GM21619 (cell line): ENCODE results near the gene RASEF.

Experiments
- ATAC-seq: cut with Tn5 transposase; IDR thresholded peaks from one replicate; pipeline ENCODE4 v1.9.1; 2021; ENCODE audit not compliant: unreplicated experiment

RASEF gene

DNA sequence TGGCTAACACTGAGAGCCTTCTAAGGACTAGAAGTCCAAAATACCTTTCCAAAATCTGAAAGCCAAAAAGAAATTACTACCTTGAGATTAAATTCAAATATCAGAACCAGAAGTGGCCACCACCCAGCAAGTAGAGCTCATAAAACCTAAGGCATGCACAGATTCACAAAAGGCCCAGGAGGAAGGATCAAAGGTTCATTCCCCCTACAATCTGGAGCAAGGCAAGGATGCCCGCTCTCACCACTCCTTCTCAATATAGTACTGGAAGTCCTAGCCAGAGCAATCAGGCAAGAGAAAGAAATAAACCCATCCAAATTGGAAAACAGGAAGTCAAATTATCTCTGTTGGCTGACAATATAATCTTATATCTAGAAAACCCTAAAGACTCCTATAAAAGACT, 6.0 kb downstream of the RASEF start:
- ATAC-seq, result no peak

DNA sequence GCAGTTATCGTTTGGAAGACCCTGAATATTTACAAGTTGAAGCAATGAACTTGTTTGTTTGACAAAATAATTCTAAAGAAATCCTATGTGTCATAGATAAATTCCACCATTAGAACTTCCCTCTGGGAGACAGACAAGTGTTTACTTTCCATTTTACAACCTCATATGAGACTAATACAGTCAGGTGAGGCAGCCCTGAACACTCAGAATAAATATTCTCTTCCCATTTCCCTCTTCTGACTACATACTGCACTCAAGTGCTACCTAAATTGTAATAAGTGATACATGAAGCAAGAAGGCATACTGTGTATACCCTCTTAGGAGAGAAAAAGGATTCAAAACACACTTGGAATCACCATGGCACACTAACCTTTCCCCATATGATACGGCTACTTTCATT, 6.8 kb downstream of the RASEF start:
- ATAC-seq, result no peak

DNA sequence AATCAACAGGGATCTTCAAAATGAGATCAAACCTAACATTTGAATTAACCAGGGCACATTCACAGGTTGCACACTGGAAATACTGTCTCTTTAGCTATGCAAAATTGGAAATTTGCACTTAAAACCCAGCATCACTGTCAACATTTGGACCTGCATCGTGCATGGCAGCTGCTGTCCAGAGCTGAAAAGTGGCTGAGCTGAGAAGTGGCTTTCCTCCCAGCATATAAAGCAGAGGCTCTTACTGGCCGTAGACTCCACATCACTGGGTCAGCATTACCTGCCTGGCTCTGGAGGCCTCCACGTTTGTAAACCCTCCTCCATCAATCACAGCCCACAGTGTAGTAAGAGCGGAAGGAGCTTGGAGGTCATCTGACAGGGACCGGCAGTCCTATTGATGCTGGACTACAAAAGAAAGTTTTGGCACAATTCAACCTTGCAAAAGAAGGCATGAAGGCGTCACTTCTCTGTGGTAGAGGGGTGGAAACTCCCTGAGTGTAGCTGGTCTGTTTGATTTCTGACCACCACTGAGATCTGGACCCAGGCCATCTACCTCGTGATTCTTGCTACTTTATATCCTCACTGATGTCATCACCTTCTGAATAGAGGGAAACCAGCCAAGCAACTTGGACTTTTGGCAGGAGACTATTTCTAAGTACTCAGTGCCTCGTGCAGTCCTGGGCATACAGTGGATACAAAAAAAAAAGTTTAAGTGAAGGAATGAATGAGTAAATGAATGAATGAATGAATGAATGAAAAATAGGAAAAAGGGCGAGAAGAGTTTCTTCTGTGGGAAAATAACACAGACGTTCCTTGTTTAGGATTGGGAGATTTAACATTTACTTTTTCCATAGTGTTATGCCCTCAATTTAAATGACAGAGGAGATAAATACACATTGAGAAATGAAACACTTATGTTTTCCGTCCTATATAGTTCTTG, 14.8 kb downstream of the RASEF start:
- ATAC-seq, result no peak

DNA sequence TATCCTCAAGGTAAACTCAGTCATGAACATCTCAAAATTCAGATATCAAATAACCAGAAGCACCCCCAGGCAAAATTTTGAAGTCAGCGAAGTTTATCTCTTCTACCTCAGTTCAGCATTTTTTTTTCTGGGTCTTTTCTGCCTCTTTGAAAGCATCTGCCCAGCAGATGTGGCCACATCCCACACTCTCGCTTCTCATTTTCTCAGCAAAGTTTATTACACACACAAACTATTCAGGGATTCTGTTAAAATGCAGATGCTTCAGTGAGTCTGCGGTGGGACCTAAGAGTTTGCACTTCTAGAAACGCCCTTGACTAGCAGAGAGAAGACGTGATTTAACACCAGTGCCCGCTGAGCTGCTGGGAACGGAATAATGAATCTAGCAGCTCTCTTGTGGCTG, 19.3 kb downstream of the RASEF start:
- no peak for ATAC-seq

DNA sequence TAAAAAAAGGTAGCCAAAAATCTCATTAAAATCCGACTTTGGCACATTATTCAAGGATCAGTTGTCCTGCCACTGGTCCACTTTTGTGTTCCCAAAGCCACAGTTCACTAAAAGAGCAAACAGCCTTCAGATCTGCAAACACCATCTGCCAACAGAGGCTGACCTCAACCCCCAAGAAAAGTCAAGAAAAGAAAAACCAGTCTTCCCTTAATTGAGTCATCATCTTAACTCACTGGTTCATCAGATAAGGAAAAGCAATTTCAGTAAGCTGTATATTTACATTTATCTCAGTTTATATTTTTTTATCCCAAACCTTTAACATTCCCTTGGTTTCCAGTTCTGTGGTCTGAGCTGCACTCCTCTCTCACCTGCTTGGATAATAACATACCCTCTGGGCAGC, 21.2 kb downstream of the RASEF start:
- ATAC-seq, result no peak

DNA sequence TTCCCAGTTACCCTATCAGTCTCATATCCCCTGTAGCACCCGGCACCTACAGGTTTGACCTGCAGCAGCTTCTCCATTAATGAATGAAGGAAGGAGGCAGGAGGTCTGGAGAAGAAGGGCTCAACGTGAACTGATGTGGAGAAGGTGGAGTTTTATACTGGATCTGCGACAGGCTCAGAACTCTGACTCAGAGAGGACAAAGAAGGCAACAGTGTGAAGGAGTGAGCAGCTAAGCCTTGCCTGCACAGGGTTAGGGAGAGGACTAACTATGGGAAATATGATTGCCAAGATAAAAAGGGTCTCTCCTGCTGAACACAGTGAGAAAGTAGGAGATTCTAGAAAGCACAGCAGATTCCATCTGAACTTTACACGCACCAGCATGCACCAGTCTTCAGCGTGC, 23.6 kb downstream of the RASEF start:
- no peak for ATAC-seq

DNA sequence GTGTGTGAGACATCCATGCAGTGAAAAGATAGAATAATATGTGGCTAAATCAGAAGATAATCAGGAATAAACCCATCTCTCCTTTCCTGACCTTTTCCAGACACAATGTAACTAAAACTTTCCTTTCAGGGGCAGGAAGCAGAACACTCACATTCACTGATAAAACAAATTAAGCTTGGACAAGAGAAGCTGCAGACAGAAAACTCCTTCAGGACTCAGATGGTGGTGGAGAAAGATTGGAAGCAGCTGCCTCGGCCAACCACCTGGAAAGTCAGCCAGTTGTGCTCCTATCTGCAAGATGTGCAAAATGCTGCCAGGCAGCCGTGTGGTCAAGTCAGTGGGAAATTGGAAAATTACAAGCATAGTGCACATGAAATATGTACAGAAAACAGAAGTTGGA, 26.9 kb downstream of the RASEF start:
- ATAC-seq, result no peak

DNA sequence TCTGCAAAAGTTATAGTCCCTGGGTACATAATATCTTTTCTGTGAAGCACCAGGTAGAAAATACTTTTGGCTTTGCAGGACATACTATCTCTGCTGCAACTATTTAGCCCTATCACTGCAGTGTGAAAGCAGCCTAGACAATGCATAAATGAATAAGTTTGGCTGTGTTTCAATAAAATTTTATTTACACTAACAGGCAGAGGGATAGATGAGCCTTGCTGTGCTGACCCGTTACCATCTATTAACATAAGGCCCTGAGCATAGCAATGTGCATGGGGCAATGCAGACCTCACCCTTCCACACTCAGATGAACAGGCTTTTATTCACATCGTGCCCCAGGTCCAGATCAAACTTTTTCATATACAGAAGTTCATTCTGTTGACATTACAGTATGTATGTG, 27.8 kb downstream of the RASEF start:
- no peak for ATAC-seq

DNA sequence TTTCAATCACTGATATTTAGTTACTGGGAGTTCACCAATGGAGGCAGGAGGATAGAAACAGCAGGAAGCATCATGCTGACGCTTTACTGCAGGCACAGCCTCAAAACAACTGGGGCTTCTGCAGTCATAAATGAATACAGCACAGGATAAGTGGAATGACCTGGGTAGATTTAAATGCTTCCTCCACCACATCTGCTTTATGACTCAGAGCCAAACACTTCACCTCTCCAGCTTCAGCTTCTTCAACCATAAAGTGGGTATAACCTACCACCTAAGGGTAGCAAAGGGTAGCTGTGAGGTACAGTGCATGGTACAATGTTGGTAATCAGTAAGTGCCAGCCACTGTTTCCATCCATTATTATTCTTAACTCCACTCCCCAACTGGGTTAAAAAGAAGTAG, 28.4 kb downstream of the RASEF start:
- ATAC-seq, result no peak

DNA sequence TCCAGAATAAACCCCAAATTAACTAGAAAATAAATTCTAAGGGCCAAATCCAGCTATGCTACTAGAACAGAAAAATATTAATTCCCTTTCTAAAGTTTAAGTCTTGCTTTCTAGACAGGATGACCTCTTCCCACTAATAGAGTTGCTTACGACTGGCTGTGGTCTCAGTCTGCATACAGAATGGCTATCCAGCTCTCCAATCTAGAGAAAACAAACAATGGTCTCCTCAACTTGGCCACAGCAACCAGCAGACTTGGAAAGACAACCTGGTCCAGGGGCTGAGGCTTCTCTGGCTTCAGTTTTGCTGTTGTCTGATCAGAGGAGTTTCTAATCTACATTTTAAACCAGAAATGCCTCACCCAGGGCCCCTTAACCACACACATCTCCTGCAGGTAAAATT, 28.9 kb downstream of the RASEF start:
- no peak for ATAC-seq

DNA sequence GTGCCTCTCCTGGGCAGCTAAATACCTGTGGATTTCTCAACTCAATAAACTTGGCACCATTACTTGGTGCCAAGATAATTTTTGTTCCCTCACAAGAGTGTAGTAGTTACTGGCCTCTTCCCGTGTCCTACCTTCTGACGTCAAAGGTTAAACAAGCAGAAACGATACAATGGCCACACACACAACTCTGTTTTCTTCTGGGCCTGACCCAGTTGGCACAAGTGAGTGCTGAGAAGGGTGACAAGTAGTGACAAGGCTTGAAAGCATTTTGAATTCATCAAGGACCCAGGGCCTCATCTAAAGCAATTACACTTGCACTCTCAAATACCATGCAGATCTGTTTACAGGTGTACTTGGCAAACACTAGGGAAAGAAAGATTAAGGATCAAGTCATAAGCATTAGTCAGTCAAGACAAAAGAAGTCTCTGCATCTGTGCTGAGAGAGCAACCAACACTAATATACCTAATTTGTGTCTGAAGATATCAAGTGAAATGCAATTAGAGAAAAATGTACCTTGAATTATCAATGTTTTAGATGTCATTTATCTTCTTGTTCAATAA, 30.8 kb downstream of the RASEF start:
- ATAC-seq, result no peak

DNA sequence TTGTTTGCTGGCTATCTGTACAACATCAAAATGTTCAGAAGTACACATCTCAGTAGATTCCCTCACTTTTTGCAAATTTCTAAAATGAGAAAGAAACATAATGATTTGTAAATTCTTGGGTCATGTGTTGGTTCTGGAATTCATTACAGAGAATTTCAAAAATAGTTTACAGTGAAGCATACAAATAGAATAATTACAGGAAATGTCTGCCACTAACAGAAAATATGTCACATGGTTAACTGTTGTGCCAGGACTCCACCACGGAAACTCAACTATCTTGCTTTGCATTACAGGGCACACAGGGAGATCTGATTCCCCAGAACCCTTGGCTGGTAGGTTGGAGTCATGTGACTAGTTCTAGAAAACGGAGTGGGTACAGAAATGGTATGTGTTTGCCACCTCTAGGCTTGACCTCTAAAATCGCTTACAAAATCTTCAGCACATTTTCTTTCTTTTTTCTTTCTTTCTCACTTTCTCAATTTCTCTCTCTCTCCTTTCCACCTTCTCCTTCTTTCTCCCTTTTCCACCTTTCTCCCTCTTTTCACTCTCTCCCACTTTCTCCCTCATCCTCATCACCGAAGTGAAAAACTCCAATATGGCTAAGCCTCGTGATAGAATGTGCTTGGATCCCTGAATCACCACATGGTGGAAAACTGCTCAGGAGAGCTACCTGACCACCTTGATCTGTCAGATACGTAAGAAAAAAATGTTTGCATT, 32.4 kb downstream of the RASEF start:
- no peak for ATAC-seq

DNA sequence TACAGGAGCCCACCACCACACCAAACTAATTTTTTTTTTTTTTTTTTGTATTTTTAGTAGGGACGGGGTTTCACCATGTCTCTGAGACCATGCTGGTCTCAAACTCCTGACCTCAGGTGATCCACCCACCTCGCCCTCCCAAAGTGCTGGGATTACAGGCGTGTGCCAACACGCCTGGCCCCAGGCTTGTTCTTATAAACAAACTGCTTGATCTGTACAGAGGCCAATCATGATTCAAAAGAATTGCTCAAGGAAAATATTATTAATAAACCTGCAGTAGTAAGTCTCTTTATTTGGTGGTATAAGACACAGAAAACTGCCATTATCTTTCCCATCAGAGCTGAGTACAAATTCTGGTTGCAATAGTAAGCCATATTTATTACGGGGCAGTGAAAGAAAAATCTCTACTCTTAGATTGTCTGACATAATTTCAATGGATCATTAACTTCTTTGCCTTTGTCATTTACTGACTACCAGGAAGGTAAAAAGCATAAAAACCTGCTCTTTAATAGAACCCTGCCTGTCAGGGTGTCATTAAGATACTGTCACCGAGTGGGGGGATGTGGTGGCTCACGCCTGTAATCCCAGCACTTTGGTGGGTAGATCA, 33.3 kb downstream of the RASEF start:
- no peak for ATAC-seq

DNA sequence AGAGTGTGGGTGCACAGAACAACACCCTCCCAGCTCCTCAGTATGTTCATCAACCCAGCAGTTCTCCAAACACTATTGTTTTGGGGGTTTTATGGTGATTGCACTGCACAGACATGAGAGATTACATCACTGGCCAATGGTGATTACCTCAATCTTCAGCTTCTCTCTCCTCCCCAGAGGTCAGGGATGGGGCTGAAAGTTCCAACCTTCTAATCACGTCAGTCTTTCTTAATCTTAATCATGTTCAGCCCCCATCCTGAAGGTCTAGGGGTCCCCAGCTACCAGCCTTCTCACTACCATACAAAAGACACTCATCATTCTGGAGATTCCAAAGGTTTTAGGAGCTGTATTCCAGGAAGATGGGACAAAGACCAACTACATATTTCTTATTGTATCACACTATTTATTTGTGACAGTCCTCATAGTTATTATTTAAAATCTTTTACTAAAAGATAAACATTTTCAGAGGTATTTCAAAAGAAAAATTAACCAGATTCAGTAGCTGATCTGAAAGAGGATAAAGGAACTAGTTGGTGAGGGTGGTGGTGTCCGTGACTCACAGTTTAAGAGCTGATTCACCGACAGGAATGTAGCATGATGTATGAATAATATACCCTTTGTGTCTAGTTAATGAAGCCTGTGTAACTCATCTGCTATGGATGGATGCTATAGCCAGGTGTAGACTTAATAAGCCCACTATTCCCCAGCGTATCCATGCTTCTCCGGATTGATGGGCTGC, 35.6 kb downstream of the RASEF start:
- no peak for ATAC-seq

DNA sequence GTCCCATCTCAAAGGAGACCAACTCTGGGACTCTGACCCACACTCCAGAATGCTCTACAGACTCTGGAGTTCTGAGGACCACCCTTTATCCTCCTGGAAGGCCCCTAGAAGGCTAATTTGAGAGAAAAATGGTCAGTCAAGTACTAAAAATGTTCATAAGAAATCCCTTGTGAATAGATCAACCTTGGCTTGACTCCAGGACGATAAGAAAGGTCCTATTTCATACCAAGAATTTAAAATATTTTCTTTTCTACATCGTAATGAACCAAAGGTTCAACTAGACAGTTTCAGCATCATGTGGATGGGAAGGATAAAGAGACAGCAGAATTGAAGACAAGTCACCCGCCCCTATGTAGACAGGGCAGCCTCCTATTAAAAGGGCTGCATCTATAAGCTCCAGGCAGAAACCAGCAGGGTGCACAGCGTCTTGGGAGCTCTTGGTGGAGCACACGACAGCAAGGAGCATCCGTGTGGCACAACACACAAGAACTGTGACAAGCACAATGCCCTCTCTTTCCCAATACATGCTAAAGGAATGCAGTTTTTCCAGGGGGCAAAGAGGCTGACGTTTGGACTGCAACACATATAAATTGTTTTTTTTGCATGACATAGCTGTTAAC, 38.3 kb downstream of the RASEF start:
- no peak for ATAC-seq

DNA sequence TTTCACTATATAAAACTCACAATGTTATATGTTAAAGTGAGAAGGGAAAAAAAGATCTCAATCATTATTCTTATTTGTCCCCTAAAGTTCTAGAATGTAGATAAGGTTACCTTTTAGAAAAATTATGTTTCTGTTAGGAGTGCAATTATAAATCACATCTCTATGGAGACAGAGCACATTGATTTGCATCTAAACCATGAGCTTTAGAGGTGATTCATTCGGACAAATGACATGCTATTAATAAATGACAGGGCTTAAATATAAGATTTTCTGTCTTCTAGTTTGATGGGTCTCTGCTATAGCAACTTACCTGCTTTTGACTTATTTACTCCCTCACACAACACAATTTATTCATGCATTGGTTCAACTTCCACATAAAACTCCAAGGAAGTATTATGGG, 39.8 kb downstream of the RASEF start:
- no peak for ATAC-seq

DNA sequence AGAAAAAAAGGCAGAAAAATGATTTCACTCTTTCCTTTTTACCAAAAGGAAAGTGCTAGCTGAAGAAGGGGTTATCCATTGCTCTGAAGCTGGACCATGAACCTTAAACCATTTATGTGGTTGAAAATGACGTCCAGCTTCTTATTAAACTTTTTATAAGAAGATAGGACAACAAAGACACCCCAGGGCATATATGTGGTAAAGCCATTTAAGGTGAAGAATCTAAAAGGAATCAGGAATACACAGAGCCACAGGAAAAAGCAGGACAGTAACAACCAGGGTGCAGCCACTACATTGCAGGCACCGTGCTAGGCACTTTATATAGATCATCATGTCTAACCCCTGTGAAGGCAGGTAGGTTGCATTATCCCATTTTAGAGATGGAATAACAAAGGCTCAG, 42.1 kb downstream of the RASEF start:
- no peak for ATAC-seq

DNA sequence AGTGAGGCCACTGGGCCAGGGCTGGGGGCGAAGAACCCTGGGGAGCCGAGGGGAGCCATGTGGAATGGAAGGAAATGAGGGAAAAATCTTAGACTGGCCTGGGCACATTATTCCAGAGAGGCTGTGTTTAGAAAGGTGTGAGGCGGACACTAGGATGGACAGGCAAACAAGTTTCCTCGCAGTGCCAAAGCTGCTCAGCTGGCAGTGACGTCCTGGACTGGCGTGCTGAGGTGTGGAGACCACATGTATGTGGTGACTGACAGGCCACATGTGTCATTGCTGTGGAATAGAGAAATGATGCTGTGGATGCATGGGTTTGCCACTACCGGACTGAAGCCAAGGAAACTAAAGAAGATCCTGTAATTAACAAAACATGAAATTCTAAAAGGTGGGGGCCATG, 42.6 kb downstream of the RASEF start:
- ATAC-seq, result no peak

DNA sequence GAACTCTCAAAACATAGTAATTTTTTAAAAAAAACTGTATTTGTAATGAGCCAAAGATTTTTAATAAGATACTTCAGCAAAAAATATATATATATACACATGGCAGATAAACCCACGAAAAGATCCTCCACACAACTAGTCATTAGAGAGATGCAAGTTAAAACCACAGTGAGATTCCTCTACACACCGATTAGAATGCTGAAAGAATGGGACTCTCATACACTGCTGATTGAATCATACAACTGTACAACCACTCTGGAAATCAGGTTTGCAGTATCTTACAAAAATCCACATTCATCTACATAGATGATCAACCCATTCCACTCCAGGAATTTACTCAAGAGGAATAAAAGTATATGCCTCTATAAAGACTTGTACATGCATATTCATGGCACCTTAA, 43.7 kb downstream of the RASEF start:
- ATAC-seq, result no peak

DNA sequence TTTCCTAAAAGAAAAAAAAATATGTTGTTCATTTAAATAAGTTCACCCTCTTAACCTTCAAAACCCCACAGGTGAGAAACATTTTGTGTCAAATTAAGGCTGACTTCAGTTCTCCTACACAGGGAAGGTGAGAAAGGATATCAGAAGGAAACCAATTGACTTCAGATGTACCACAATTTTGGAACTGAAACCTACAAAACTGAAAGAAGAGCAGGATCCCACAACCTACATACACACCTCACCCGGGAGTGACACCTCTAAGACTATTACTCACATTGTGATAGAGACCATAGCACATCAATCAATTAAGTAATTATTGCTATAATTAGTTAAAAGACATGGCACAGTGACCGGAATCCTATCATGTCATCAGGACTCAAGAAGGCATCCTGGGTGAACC, 47.0 kb downstream of the RASEF start:
- ATAC-seq, result no peak
